SU-DHL-6 (cell line): ENCODE data around the gene BMP2K.

Experiments used
- H2AFZ ChIP-seq: fragments of 200-600 bp; sonication (generic); 2 replicates; pipeline ENCODE4 v1.6.1; 2014; ENCODE audit warnings: low read depth, mild to moderate bottlenecking, moderate library complexity, mixed read lengths, antibody characterized with exemption, low read length; ENCODE audit not compliant: severe bottlenecking
- H3F3A ChIP-seq: fragments of 200-600 bp; shearing (Covaris generic); 2 replicates; pipeline ENCODE4 v1.6.0; 2016; ENCODE audit warnings: antibody characterized with exemption, mild to moderate bottlenecking; ENCODE audit not compliant: insufficient read depth
- H3K27ac ChIP-seq: fragments of 200-600 bp; sonication (generic); 2 replicates; pipeline ENCODE4 v1.5.1; 2016; ENCODE audit warnings: low read depth, mild to moderate bottlenecking, low read length, moderate library complexity, mixed read lengths
- H3K27me3 ChIP-seq: fragments of 200-600 bp; sonication (generic), shearing (Covaris generic); 2 replicates; pipeline ENCODE4 v1.6.0; 2014; ENCODE audit warnings: mild to moderate bottlenecking, low read length
- H3K36me3 ChIP-seq: fragments of 200-600 bp; sonication (generic); 2 replicates; pipeline ENCODE4 v1.6.1; 2014; ENCODE audit warnings: mild to moderate bottlenecking, low read length, mixed read lengths
- H3K4me2 ChIP-seq: fragments of 300-600, 200-600 bp; shearing (Covaris generic), sonication (generic); 2 replicates; pipeline ENCODE4 v1.6.0; 2014; ENCODE audit warnings: low read length, low read depth, mild to moderate bottlenecking; ENCODE audit not compliant: poor library complexity, severe bottlenecking
- H3K4me3 ChIP-seq: fragments of 200-600 bp; sonication (generic); 2 replicates; pipeline ENCODE4 v1.5.1; 2014; ENCODE audit warnings: antibody characterized with exemption, low read length, mild to moderate bottlenecking, mixed read lengths; ENCODE audit not compliant: insufficient read depth, poor library complexity, severe bottlenecking
- H3K79me2 ChIP-seq: fragments of 200-600 bp; sonication (generic); 2 replicates; pipeline ENCODE4 v1.6.1; 2014; ENCODE audit warnings: mild to moderate bottlenecking, low read length, moderate library complexity; ENCODE audit not compliant: insufficient read depth
- H3K9ac ChIP-seq: fragments of 200-600 bp; sonication (generic); 2 replicates; pipeline ENCODE4 v1.7.0; 2014; ENCODE audit warnings: mild to moderate bottlenecking, low read length
- H3K9me2 ChIP-seq: fragments of 200-600 bp; sonication (generic); replicated peaks from 2 replicates; pipeline ENCODE4 v1.6.1; 2014; ENCODE audit warnings: low read length; ENCODE audit not compliant: insufficient read depth
- H3K9me3 ChIP-seq: fragments of 200-600 bp; sonication (generic); 2 replicates; pipeline ENCODE4 v1.6.1; 2014; ENCODE audit warnings: low read length, mixed read lengths; ENCODE audit not compliant: insufficient read depth
- H4K20me1 ChIP-seq: fragments of 200-600 bp; sonication (generic); 2 replicates; pipeline ENCODE4 v1.6.1; 2014; ENCODE audit warnings: low read depth, mild to moderate bottlenecking, antibody characterized with exemption, low read length, moderate library complexity, mixed read lengths
- CTCF ChIP-seq: fragments of 200-600 bp; sonication (generic); IDR thresholded peaks from one replicate; pipeline ENCODE4 v1.5.1; 2017; ENCODE audit warnings: antibody characterized with exemption, mild to moderate bottlenecking, low read length, moderate library complexity; ENCODE audit not compliant: insufficient read depth, poor library complexity, severe bottlenecking
- EZH2phosphoT487 ChIP-seq: fragments of 200-600 bp; sonication (generic), shearing (Covaris generic); conservative IDR thresholded peaks from 2 replicates; pipeline ENCODE4 v1.6.1; 2018; ENCODE audit warnings: mild to moderate bottlenecking, antibody characterized with exemption, low read length, moderate library complexity, mixed read lengths

The BMP2K gene

GRCh38 chr4:78949735-78950134 lies 173.6 kb downstream of the BMP2K start:
- Histone ChIP-seq H3K9me2 (no peaks in the 10 kb centered on the region), H3K4me2 (no peak overlapping the region), H3K79me2 (no peaks in the 10 kb centered on the region), H3K9me3 (no peaks in the 10 kb centered on the region), H3K4me3 (no peak overlapping the region), H3K27me3 (no peaks in the 10 kb centered on the region), H3K9ac (no peak overlapping the region), H3K36me3 (no peaks in the 10 kb centered on the region), H3K27ac (no peak overlapping the region), H3F3A (no peaks in the 10 kb centered on the region), H4K20me1 (no peaks in the 10 kb centered on the region), H2AFZ (no peak overlapping the region)
- TF ChIP-seq EZH2phosphoT487 = no peak
- no peak for TF ChIP-seq CTCF

- Histone ChIP-seq H3K9ac (no peak overlapping the region), H3K4me2 (no peak overlapping the region), H3K27me3 (no peaks in the 10 kb centered on the region), H3K4me3 (no peak overlapping the region), H3K9me3 (no peaks in the 10 kb centered on the region), H3K27ac (no peak overlapping the region), H3K9me2 (no peaks in the 10 kb centered on the region), H3K79me2 (no peaks in the 10 kb centered on the region), H2AFZ (no peak overlapping the region), H3F3A (no peaks in the 10 kb centered on the region), H4K20me1 (no peaks in the 10 kb centered on the region), H3K36me3 (no peaks in the 10 kb centered on the region)
- TF ChIP-seq CTCF (peak; percentile 30), EZH2phosphoT487 (no peak)
Observed at GRCh38 chr4:78951862-78952472, 175.8 kb downstream of the BMP2K start.

GRCh38 chr4:78953231-78953630 lies 177.1 kb downstream of the BMP2K start:
- Histone ChIP-seq H3F3A (no peaks in the 10 kb centered on the region), H3K27me3 (no peaks in the 10 kb centered on the region), H3K9ac (no peak overlapping the region), H3K36me3 (no peaks in the 10 kb centered on the region), H3K4me3 (no peak overlapping the region), H3K4me2 (no peak overlapping the region), H2AFZ (no peak overlapping the region), H4K20me1 (no peaks in the 10 kb centered on the region), H3K9me3 (no peaks in the 10 kb centered on the region), H3K9me2 (no peaks in the 10 kb centered on the region), H3K27ac (no peak overlapping the region), H3K79me2 (no peaks in the 10 kb centered on the region)
- TF ChIP-seq CTCF (no peak), EZH2phosphoT487 (no peak)
